Gastroesophageal sphincter (tissue), 4 donors: ENCODE data around the gene SEH1L. TPM values are rescaled to one million over a fixed set of nuclear protein-coding genes. Genes with fewer than 3 reads are reported as not detected.

Experiments used
- ATAC-seq: fragments of 150-250 bp; one replicate; pipeline ENCODE4 v1.9.1; 2016; ENCODE audit warnings: mild to moderate bottlenecking, moderate library complexity
- H3K27ac ChIP-seq, 4 donors: fragments of 200-600 bp; sonication (generic) in 3 of 4; 1 replicate in 3 of 4; 2 replicates in 1 of 4; pipeline ENCODE4 v1.5.1; 2016 to 2019
- H3K27me3 ChIP-seq: fragments of 200-600 bp; sonication (generic); one replicate; pipeline ENCODE4 v1.5.1; 2019
- H3K36me3 ChIP-seq, 2 donors: fragments of 200-600 bp; sonication (generic); one replicate each; pipeline ENCODE4 v1.5.1; 2019; ENCODE audit warnings: control low read depth in 1 of 2
- H3K4me1 ChIP-seq, 3 donors: fragments of 200-600 bp; sonication (generic); 1 replicate in 2 of 3; 2 replicates in 1 of 3; pipeline ENCODE4 v1.5.1; 2016 to 2019; ENCODE audit warnings: control low read depth in 2 of 3
- H3K4me3 ChIP-seq, 2 donors: fragments of 200-600 bp; sonication (generic); one replicate each; pipeline ENCODE4 v1.5.1; 2019; ENCODE audit warnings: mild to moderate bottlenecking in 1 of 2, moderate library complexity in 1 of 2
- H3K9me3 ChIP-seq, 3 donors: fragments of 200-600 bp; sonication (generic); one replicate each; pipeline ENCODE4 v1.5.1; 2017 to 2019; ENCODE audit warnings: control low read depth in 2 of 3
- CTCF ChIP-seq, 4 experiments: fragments of 200-600 bp in 2 of 4; fragments of 450-650 bp in 2 of 4; sonication (generic) in 1 of 4; IDR thresholded peaks; one replicate each; pipeline ENCODE4 v1.5.1; 2017 to 2019; ENCODE audit warnings: antibody characterized with exemption in 4 of 4, mild to moderate bottlenecking in 2 of 4, moderate library complexity in 2 of 4
- EP300 ChIP-seq: sonication (generic); formaldehyde crosslinking; IDR thresholded peaks from one replicate; pipeline ENCODE4 v1.6.1; 2017; ENCODE audit warnings: antibody characterized with exemption, mild to moderate bottlenecking
- POLR2A ChIP-seq, 2 donors: fragments of 450-650 bp; IDR thresholded peaks; one replicate each; pipeline ENCODE4 v1.6.1; 2017; ENCODE audit warnings: antibody characterized with exemption in 2 of 2, mild to moderate bottlenecking in 2 of 2, moderate library complexity in 1 of 2
- POLR2AphosphoS5 ChIP-seq: sonication (generic); formaldehyde crosslinking; IDR thresholded peaks from one replicate; pipeline ENCODE4 v1.6.1; 2017; ENCODE audit warnings: antibody characterized with exemption
- WGBS, 2 donors: methylation state at CpG; one replicate each; pipeline ENCODE4 v1.1.5; 2018; ENCODE audit warnings: low coverage in 1 of 2; 5-methylcytosine and 5-hydroxymethylcytosine counted together
- total RNA-seq, 4 donors: library from RNA; depleted of rRNA; stranded (reverse); fragments of >200 nt; gene quantifications; one replicate each; pipeline ENCODE4 v1.1.0, GENCODE V29; 2016

Gene SEH1L
- total RNA-seq, 4 donors from 2014 or later: 27.4 to 36.2 (median 28.3) TPM

GRCh38 chr18:12907258-12907925, 40.4 kb upstream of the SEH1L start:
- TF ChIP-seq POLR2AphosphoS5 (no peak), POLR2A (IDR thresholded peaks at IDR 0.05) (no peak), CTCF (IDR thresholded peaks at IDR 0.05) (no peak), EP300 (no peak)
- no peaks in the 10 kb centered on the region for H3K36me3 ChIP-seq
- no peak overlapping the region for H3K4me3 ChIP-seq
- no peak for ATAC-seq
- WGBS, 2 donors: 20 to 28% methylated on average over 5 to 6 of the region's 8 CpGs
- H3K27me3 ChIP-seq: peaks cover 32% of the 10 kb centered on the region
- peaks cover 0 to 31% (median 3%) of the 10 kb centered on the region in 3 donors for H3K4me1 ChIP-seq
- H3K27ac ChIP-seq: peak overlapping the region in 2 of 4 donors; percentile 10 to 44
- peaks cover 0 to 6% (median 0%) of the 10 kb centered on the region in 3 donors for H3K9me3 ChIP-seq

GRCh38 chr18:12908706-12909105, 39.1 kb upstream of the SEH1L start:
- WGBS, 2 donors: 78 to 87% methylated on average over 4 of the region's 4 CpGs
- peaks cover 37% of the 10 kb centered on the region for H3K27me3 ChIP-seq
- H3K36me3 ChIP-seq: no peaks in the 10 kb centered on the region
- no peak overlapping the region for H3K27ac ChIP-seq
- no peak overlapping the region for H3K4me3 ChIP-seq
- TF ChIP-seq EP300 (no peak), CTCF (IDR thresholded peaks at IDR 0.05) (no peak), POLR2A (IDR thresholded peaks at IDR 0.05) (no peak), POLR2AphosphoS5 (no peak)
- H3K9me3 ChIP-seq: peaks cover 0 to 6% (median 0%) of the 10 kb centered on the region in 3 donors
- no peak for ATAC-seq
- H3K4me1 ChIP-seq: peaks cover 0 to 31% (median 3%) of the 10 kb centered on the region in 3 donors

GRCh38 chr18:12911025-12911928, 36.5 kb upstream of the SEH1L start:
- Histone ChIP-seq H3K4me1 (peaks cover 0 to 31% (median 3%) of the 10 kb centered on the region in 3 donors), H3K27me3 (peaks cover 31% of the 10 kb centered on the region), H3K36me3 (no peaks in the 10 kb centered on the region), H3K9me3 (peaks cover 0 to 6% (median 0%) of the 10 kb centered on the region in 3 donors), H3K4me3 (peak overlapping the region in 1 of 2 donors; percentile 44), H3K27ac (peak overlapping the region in 1 of 4 donors; percentile 31)
- 20% methylated on average over 1 of the region's 75 CpGs; no CpG with 5 or more reads in 1 of the 2 donors for whole genome bisulfite sequencing, 2 donors
- ATAC-seq: peak; percentile 41
- no peak for TF ChIP-seq POLR2A (IDR thresholded peaks at IDR 0.05)
- TF ChIP-seq EP300: no peak
- TF ChIP-seq POLR2AphosphoS5: no peak
- no peak for TF ChIP-seq CTCF (IDR thresholded peaks at IDR 0.05)

- TF ChIP-seq EP300: no peak
- TF ChIP-seq CTCF (IDR thresholded peaks at IDR 0.05): no peak
- no peak for TF ChIP-seq POLR2A (IDR thresholded peaks at IDR 0.05)
- no peak for TF ChIP-seq POLR2AphosphoS5
Measured at GRCh38 chr18:12911929-12912703, 35.7 kb upstream of the SEH1L start.

More at GRCh38 chr18:12911929-12912703, 35.7 kb upstream of the SEH1L start:
- no peaks in the 10 kb centered on the region for H3K36me3 ChIP-seq
- ATAC-seq: no peak
- 100% methylated on average over 1 of the region's 75 CpGs; no CpG with 5 or more reads in 1 of the 2 donors for WGBS, 2 donors
- H3K4me3 ChIP-seq: peak overlapping the region in 1 of 2 donors; percentile 44
- H3K9me3 ChIP-seq: peaks cover 0 to 6% (median 0%) of the 10 kb centered on the region in 3 donors
- peaks cover 26% of the 10 kb centered on the region for H3K27me3 ChIP-seq
- H3K27ac ChIP-seq: no peak overlapping the region
- H3K4me1 ChIP-seq: peaks cover 0 to 25% (median 1%) of the 10 kb centered on the region in 3 donors
